Uterus (tissue), 2 donors: ENCODE data around the gene TBC1D5.

Experiments
- POLR2A ChIP-seq, 2 donors: fragments of 450-650 bp; IDR thresholded peaks; one replicate each; pipeline ENCODE4 v1.6.1; 2016; ENCODE audit warnings: antibody characterized with exemption in 2 of 2, mild to moderate bottlenecking in 1 of 2, moderate library complexity in 1 of 2
- TF ChIP-seq, protein P1 (sequence below), 4 experiments: fragments of 200-600 bp in 2 of 4; fragments of 450-650 bp in 2 of 4; sonication (generic) in 2 of 4; IDR thresholded peaks; one replicate each; pipeline ENCODE4 v1.5.1; 2016 to 2019; ENCODE audit warnings: antibody characterized with exemption in 4 of 4, mild to moderate bottlenecking in 2 of 4, moderate library complexity in 1 of 4

DNA sequence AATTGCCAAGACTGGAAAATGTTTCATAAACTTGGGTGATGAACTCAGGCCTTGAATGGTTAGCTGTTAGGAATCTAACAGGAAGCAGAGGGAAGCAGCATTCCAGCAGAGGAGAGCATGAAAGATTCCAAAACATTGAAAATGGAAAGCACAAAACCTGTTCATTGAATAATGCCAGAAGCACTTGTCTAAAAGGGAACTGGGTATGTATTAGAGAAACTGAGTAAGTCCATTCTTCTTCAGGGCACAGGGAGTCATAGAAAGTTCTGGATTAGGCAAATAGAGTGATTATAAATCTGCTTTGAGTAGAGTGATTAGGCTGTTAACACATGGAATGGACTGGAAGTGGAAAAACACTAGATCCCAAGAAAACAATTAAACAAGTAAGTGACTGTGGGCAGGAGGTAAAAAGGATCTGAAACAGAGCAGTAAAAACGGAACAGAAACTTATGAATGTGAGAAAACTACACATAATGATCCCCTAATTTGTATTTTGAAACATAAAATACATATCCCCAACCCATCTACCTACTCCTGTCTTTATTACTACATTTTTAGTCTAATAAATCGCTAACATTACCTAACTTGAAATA is 343.4 kb downstream of the TBC1D5 start:
- TF ChIP-seq, protein P1, sequence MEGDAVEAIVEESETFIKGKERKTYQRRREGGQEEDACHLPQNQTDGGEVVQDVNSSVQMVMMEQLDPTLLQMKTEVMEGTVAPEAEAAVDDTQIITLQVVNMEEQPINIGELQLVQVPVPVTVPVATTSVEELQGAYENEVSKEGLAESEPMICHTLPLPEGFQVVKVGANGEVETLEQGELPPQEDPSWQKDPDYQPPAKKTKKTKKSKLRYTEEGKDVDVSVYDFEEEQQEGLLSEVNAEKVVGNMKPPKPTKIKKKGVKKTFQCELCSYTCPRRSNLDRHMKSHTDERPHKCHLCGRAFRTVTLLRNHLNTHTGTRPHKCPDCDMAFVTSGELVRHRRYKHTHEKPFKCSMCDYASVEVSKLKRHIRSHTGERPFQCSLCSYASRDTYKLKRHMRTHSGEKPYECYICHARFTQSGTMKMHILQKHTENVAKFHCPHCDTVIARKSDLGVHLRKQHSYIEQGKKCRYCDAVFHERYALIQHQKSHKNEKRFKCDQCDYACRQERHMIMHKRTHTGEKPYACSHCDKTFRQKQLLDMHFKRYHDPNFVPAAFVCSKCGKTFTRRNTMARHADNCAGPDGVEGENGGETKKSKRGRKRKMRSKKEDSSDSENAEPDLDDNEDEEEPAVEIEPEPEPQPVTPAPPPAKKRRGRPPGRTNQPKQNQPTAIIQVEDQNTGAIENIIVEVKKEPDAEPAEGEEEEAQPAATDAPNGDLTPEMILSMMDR (IDR thresholded peaks at IDR 0.05): no peak
- no peak for TF ChIP-seq POLR2A (IDR thresholded peaks at IDR 0.05)
